GM18498 (cell line): ENCODE results near the gene TIAM2.
"Not testable (repeated sequence)": the region's sequence is repeated elsewhere in the genome, so short reads cannot be mapped to it uniquely, and the experiment has no call there.

ENCODE experiments used
- ATAC-seq: cut with Tn5 transposase; IDR thresholded peaks from one replicate; pipeline ENCODE4 v1.9.1; 2021; ENCODE audit warnings: mild to moderate bottlenecking, moderate library complexity; ENCODE audit not compliant: unreplicated experiment

Gene TIAM2

GRCh38 chr6:155187994-155188706 is 193.0 kb downstream of the TIAM2 start:
- ATAC-seq, result no peak

GRCh38 chr6:155188707-155189496 is 193.8 kb downstream of the TIAM2 start:
- ATAC-seq, result no peak

GRCh38 chr6:155190677-155191076 is 195.6 kb downstream of the TIAM2 start:
- no peak for ATAC-seq

- ATAC-seq, result no peak
These were observed 198.4 kb downstream of the TIAM2 start for GRCh38 chr6:155193526-155193925.

- no peak for ATAC-seq
These were observed 199.3 kb downstream of the TIAM2 start for GRCh38 chr6:155194399-155194798.

GRCh38 chr6:155195903-155196302 is 200.8 kb downstream of the TIAM2 start:
- ATAC-seq, result no peak

GRCh38 chr6:155196911-155197310 is 201.8 kb downstream of the TIAM2 start:
- no peak for ATAC-seq

- ATAC-seq, result no peak
These were observed 202.8 kb downstream of the TIAM2 start for GRCh38 chr6:155197932-155198331.

- no peak for ATAC-seq
These were observed 204.9 kb downstream of the TIAM2 start for GRCh38 chr6:155200012-155200411.

- no peak for ATAC-seq
These were observed 206.5 kb downstream of the TIAM2 start for GRCh38 chr6:155201461-155202226.

- no peak for ATAC-seq
These were observed 212.1 kb downstream of the TIAM2 start for GRCh38 chr6:155207223-155207622.

GRCh38 chr6:155212106-155212505 is 217.0 kb downstream of the TIAM2 start:
- ATAC-seq, result no peak

GRCh38 chr6:155212616-155213380 is 217.7 kb downstream of the TIAM2 start:
- no peak for ATAC-seq

- no peak for ATAC-seq
These were observed 218.7 kb downstream of the TIAM2 start for GRCh38 chr6:155213611-155214372.

GRCh38 chr6:155215906-155216305 is 220.8 kb downstream of the TIAM2 start:
- ATAC-seq, result no peak

- ATAC-seq, result no peak
These were observed 221.4 kb downstream of the TIAM2 start for GRCh38 chr6:155216312-155217046.

GRCh38 chr6:155218711-155219110 is 223.6 kb downstream of the TIAM2 start:
- ATAC-seq, result not testable (repeated sequence)

- ATAC-seq, result no peak
These were observed 224.2 kb downstream of the TIAM2 start for GRCh38 chr6:155219299-155219698.

GRCh38 chr6:155219858-155220301 is 224.8 kb downstream of the TIAM2 start:
- ATAC-seq, result no peak
